ENCODE results near the gene WDR38.

DNA sequence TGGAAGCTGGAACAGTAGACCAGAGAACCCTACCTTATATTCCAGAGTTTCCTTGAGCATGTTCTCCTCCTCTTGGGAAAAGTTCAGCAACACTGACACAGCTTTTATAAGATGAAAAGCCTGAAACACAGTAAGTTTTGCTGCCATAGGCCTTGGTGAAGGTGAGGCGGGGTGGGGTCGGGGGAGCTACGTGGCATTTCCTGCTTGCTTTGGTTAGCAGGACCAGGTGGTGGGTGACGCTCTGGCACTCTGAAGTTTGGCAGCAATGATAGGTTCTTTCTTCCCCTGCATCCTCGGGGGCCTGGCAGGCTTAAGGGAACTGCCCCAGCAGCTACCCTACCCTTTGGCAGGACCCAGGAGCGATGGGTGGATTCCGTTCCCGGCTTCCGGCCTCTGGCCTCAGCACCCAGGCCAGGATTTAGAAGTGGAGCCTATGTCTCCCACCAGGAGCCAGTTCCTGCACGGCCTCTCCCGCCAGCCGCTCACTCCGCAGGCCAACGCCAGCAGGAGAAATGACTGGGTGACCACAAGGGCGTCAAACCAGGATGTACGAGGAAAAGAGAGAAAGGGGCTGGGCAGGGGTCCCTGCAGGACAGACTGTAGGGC is 28.0 kb downstream of the WDR38 start:
- no peak for TF ChIP-seq POLR2A (IDR thresholded peaks at IDR 0.05; ENCODE audit: low read length)
- no peak for TF ChIP-seq GATA1 (IDR thresholded peaks at IDR 0.05; ENCODE audit: low read depth, low read length)

Data from erythroblast (primary cell).